Limb (tissue), 2 donors: Measurements from ENCODE around the gene USP26.
"Not testable (repeated sequence)": the region's sequence is repeated elsewhere in the genome, so short reads cannot be mapped to it uniquely, and the experiment has no call there.

Experiments used
- DNase-seq, 2 donors: peaks; one replicate each; pipeline ENCODE4 v3.0.0-alpha.2; 2016; ENCODE audit errors: extremely low spot score in 2 of 2

The USP26 gene, protein sequence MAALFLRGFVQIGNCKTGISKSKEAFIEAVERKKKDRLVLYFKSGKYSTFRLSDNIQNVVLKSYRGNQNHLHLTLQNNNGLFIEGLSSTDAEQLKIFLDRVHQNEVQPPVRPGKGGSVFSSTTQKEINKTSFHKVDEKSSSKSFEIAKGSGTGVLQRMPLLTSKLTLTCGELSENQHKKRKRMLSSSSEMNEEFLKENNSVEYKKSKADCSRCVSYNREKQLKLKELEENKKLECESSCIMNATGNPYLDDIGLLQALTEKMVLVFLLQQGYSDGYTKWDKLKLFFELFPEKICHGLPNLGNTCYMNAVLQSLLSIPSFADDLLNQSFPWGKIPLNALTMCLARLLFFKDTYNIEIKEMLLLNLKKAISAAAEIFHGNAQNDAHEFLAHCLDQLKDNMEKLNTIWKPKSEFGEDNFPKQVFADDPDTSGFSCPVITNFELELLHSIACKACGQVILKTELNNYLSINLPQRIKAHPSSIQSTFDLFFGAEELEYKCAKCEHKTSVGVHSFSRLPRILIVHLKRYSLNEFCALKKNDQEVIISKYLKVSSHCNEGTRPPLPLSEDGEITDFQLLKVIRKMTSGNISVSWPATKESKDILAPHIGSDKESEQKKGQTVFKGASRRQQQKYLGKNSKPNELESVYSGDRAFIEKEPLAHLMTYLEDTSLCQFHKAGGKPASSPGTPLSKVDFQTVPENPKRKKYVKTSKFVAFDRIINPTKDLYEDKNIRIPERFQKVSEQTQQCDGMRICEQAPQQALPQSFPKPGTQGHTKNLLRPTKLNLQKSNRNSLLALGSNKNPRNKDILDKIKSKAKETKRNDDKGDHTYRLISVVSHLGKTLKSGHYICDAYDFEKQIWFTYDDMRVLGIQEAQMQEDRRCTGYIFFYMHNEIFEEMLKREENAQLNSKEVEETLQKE

GRCh38 chrX:133097031-133097430 is at the start of gene USP26:
USP26 (minus strand) TSS chrX:133097109; CDS start chrX:133028220, 68,889 bp downstream.
- no peak for DNase-seq

DNA sequence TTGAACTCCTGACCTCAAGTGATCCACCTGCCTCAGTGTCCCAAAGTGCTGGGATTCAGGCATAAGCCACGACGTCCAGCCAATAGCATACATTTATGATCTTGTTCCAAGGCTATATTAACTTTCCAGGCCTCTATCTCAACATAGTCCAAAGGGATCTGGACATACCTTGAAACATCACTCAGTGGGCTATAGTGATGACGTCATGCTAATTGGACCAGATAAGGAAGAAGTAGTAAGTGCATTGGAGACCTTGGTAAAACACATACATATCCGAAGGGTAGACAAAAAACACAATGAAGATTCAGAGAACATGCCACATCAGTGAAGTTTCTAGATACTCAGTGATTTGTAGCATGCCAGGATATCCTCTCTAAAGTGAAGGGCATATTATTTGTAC is 37.4 kb upstream of the USP26 start:
- no peak for DNase-seq

- no peak for DNase-seq
Observed at GRCh38 chrX:133120406-133120805, 23.5 kb upstream of the USP26 start.

DNA sequence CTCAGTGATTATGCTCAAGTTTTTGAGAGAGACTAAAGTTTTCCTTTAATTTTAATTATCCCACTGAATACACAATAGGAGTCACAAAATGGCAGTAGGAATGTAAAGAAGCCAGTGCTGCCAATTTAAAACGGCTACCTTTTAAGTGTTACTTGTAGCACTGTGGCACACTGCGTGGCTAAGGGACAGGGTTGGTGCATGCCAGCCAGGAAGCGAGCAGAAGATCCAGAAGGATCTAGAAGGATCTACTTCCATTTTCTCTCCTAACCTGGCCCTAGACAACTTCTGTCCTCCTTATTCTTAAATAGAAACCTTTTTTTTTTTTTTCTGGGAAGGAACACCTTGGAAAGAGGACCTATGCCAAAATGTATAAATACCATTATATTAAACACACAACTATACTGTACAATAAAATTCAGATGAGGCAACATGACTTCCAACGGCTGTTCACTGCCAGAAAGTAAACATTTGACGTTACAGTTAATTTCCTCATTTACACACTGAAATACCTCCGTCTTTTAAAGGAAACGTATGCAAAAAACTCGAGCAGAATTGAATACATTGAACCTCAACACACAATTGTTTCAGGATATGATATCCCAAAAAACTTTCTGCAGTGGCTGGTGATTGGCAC is 2.7 kb downstream of the USP26 start:
- no peak for DNase-seq

- no peak for DNase-seq
Observed at GRCh38 chrX:133090236-133090809, 6.6 kb downstream of the USP26 start.

- DNase-seq = no peak
Observed at GRCh38 chrX:133089411-133089810, 7.5 kb downstream of the USP26 start.

GRCh38 chrX:133085785-133086184 is 11.1 kb downstream of the USP26 start:
- DNase-seq = no peak

DNA sequence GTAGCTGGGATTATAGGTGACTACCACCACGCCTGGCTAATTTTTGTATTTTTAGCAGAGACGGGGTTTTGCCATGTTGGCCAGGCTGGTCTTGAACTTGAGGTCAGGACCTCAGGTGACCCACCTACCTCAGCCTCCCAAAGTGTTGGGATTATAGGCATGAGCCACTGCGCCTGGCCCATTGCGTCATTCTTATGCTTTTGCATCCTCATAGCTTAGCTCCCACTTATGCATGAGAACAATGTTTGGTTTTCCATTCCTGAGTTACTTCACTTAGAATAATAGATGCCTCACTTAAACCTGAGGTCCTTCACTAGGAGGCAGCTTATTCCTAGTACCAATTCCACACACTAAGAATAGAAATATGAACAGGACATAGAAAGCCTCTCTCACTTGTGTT is 11.9 kb downstream of the USP26 start:
- DNase-seq = not testable (repeated sequence)

DNA sequence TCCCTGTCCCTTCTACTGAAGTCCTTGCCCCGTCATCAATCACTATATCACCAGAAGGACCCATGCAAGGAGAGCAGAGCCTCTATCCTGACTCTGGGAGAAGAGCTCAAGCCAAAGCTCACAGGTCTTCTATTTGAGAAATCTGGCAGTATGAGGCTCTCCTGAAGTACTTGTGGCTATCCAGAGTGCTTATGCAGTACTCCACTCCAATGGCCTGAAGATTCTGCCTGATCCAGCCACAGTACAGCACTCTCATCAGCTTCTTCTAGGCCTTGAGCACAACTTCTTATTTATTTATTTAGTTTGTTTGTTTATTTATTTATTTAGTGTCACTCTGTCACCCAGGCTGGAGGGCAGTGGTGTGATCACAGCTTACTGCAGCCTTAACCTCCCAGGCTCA is 13.0 kb downstream of the USP26 start:
- DNase-seq = no peak

DNA sequence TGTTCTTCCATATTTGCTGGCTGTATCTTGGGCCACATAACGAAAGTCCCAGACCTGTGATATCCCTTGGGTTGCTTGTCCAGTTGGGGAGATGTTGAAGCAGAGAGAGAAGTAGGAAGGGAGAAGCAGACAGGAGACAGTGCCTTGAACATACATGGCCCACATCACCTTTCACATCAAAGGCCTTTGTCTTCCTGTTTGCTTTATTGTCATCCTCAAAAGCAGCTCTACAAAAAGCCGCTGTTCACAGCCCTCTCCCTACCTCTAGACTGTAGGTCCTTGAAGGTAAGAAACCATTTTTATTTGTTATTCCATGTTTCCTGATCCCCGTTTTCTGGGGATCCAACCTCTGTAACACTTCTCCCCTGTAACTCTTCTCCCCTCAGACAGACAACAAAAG is 14.9 kb downstream of the USP26 start:
- no peak for DNase-seq

GRCh38 chrX:133077856-133078255 is 19.1 kb downstream of the USP26 start:
- DNase-seq = not testable (repeated sequence)

- no peak for DNase-seq
Observed at GRCh38 chrX:133072566-133072965, 24.3 kb downstream of the USP26 start.

- DNase-seq = no peak
Observed at GRCh38 chrX:133068461-133068860, 28.4 kb downstream of the USP26 start.

GRCh38 chrX:133056341-133056740 is 40.6 kb downstream of the USP26 start:
- no peak for DNase-seq

DNA sequence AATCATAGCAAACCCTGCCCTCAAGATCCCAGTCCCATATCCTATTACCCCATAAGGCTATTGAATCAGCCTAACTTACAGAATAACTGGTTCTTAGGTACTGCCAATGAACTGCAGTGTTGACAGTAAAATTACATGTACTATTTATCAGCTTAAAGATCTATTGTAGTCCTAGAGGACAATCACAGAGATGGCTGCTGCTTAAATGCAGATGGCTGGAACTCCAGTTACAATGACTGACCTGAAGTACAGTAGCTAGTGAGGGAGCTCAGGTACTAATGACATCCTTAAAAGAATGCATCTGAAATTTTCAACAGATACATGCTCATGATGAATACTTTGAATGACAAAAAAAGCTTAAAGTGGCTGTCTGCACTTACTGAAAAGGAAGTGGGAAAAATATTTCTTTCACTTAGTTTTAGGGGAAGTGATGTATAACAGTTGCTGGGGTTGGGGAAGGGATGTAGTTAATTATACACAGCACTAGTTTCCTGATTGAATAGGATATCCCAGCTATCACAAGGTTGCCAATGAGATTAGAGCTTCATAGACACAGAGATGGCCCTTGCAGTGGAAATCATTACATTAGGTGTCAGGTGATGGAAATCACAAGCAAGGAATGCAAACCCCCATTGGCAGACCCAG is 42.0 kb downstream of the USP26 start:
- DNase-seq = no peak

GRCh38 chrX:133053861-133054598 is 42.9 kb downstream of the USP26 start:
- no peak for DNase-seq

DNA sequence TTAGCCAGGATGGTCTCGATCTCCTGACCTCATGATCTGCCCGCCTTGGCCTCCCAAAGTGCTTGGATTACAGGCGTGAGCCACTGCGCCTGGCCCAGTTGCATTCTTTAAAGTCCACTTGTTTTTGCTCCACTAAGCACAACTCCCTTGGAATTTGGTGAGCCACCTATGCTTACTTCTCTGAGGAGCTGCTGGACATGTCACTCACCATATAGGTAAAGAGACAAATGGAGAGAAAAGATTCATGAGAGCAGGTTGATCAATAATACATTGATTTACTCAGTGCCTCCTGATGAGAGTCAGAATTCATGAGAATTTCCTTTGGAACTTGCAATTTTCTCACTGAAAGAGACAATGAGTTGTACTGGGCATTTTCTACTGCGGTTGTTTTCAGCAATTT is 48.2 kb downstream of the USP26 start:
- DNase-seq = no peak

DNA sequence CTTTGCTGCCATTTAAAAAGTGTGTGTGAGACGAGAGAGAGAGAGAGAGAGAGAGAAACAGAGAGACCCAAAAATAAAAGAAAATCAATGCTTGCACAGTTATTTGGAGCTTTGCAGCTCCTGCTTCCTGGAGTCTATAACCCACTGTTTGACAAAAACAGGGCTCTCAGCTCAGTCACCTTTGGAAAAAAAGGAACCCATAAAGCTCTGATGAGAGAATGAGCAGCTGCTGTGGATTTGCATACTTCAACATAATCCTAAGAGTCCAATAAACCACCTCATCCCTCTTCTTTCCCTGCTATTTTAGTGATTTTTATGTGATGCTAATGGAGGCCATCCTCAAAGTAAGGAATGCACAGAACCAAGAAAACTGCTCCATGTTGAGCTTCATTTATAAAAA is 50.3 kb downstream of the USP26 start:
- DNase-seq = no peak

DNA sequence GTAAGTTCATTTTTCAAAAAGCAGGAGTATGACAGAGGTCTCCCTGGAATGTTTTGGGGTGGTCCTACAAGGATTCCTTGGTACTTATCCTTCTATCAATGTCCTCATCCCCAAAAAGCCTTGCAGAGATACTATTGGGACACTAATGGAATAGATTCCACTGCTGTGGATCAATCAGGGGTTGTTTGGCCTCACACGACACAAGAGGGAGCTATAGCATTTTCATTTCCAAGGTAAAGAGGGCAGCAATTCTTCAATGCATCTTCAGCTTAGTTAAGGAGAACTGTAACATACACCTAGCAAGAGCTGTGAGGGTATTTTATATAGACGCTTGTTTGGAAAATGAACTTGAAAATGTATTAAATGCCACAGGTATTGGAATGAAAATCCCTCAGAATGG is 50.9 kb downstream of the USP26 start:
- DNase-seq = no peak

DNA sequence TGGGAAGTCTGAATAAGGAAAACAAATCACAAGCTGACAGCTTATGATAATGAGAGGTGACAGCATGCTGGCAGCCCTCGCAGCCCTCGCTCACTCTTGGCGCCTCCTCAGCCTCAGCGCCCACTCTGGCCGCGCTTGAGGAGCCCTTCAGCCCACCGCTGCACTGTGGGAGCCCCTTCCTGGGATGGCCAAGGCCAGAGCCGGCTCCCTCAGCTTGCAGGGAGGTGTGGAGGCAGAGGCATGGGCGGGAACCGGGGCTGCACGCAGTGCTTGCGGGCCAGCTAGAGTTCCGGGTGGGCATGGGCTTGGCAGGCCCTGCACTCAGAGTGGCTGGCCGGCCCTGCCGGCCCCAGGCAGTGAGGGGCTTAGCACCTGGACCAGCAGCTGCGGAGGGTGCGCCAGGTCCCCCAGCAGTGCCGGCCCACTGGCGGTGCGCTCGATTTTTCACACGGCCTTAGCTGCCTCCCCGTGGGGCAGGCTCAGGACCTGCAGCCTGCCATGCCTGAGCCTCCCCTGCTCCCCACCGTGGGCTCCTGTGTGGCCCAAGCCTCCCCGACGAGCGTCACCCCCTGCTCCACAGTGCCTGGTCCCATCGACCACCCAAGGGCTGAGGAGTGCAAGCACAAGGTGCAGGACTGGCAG is 52.6 kb downstream of the USP26 start:
- not testable (repeated sequence) for DNase-seq
